Left lobe of liver (tissue), 2 donors: ENCODE results near the gene GOLGA7B. TPM values are rescaled to one million over a fixed set of nuclear protein-coding genes. Genes with fewer than 3 reads are reported as not detected.

Experiments
- ATAC-seq: fragments of 200-7000 bp; cut with Tn5 transposase; one replicate; pipeline ENCODE4 v1.9.1; 2020; ENCODE audit warnings: mild to moderate bottlenecking, moderate library complexity
- DNase-seq: peaks from one replicate; pipeline ENCODE4 v3.0.0-alpha.2; 2020; ENCODE audit warnings: low spot score
- total RNA-seq: library from RNA; stranded (reverse); gene quantifications from one replicate; pipeline ENCODE4 v1.2.1, GENCODE V29; 2021
- donor health status: DM: no; HTN: no; CAD: no; lungs with moderate emphysema.
- donor health status: DM: no; HTN: yes; CAD: no.

GOLGA7B gene
- total RNA-seq, 1 donor from 2014 or later, result 0.53 TPM

GRCh38 chr10:97915346-97916131 lies 65.9 kb downstream of the GOLGA7B start:
- ATAC-seq, result no peak
- DNase-seq, result no peak

- ATAC-seq (peak; percentile 55), DNase-seq (no peak)
Observed at GRCh38 chr10:97916586-97916985, 66.9 kb downstream of the GOLGA7B start.

- ATAC-seq, result no peak
Observed at GRCh38 chr10:97919012-97919411, 69.4 kb downstream of the GOLGA7B start.

GRCh38 chr10:97920865-97921264 lies 71.2 kb downstream of the GOLGA7B start:
- DNase-seq (no peak), ATAC-seq (no peak)

More at GRCh38 chr10:97919012-97919411, 69.4 kb downstream of the GOLGA7B start:
- DNase-seq, result no peak

Other genes starting within 250 kb of the GOLGA7B start
- gene MORN4, start 216.3 kb upstream of the GOLGA7B start, total RNA-seq, result 0.81 TPM
- gene PI4K2A, start 209.2 kb upstream of the GOLGA7B start, total RNA-seq, result 5.6 TPM
- 26.4 TPM for gene AVPI1, start 162.6 kb upstream of the GOLGA7B start, total RNA-seq
- gene MARVELD1, start 136.1 kb upstream of the GOLGA7B start, total RNA-seq, result 2.0 TPM
- gene ZFYVE27, start 112.7 kb upstream of the GOLGA7B start, total RNA-seq, result 10.7 TPM
- 6.4 TPM for gene SFRP5, start 77.8 kb upstream of the GOLGA7B start, total RNA-seq
- 0.28 TPM for gene CRTAC1, start 180.8 kb downstream of the GOLGA7B start, total RNA-seq